MG63 (cell line): ENCODE results near the gene SUFU. TPM values are rescaled to one million over a fixed set of nuclear protein-coding genes. Genes with fewer than 3 reads are reported as not detected.

Experiments used
- DNase-seq: peaks from one replicate; pipeline ENCODE4 v3.0.0-alpha.2; 2020
- H3K27me3 ChIP-seq: fragments of 250-450 bp; sonication (Bioruptor Pico); 2 replicates; pipeline ENCODE4 v1.5.1; 2020; ENCODE audit warnings: mild to moderate bottlenecking, moderate library complexity
- H3K36me3 ChIP-seq: fragments of 250-450 bp; sonication (Bioruptor Pico); 2 replicates; pipeline ENCODE4 v1.5.1; 2020; ENCODE audit warnings: mild to moderate bottlenecking, moderate library complexity
- H3K4me3 ChIP-seq: fragments of 250-450 bp; sonication (Bioruptor Pico); 2 replicates; pipeline ENCODE4 v1.5.1; 2020; ENCODE audit warnings: mild to moderate bottlenecking, moderate library complexity
- H3K9me3 ChIP-seq: fragments of 250-450 bp; sonication (Bioruptor Pico); 2 replicates; pipeline ENCODE4 v1.5.1; 2020; ENCODE audit warnings: mild to moderate bottlenecking, moderate library complexity
- total RNA-seq: library from RNA; depleted of rRNA; stranded (reverse); fragments of >200 nt; shearing (Covaris generic); gene quantifications from 2 replicates; pipeline ENCODE4 v1.2.3, GENCODE V29; 2014; ENCODE audit warnings: low replicate concordance

SUFU gene
- total RNA-seq, 1 experiment from 2014 or later, result 2.0 TPM

GRCh38 chr10:102644066-102644645, 140.4 kb downstream of the SUFU start, which contains the start of gene TRIM8:
TRIM8 (plus strand) TSS chr10:102644479; CDS start chr10:102644618, 139 bp downstream.
- Histone ChIP-seq H3K27me3 (no peaks in the 10 kb centered on the region), H3K4me3 (peak within 1 kb of the TSS; percentile 79), H3K36me3 (peaks cover 26% of the 10 kb centered on the region), H3K9me3 (no peaks in the 10 kb centered on the region)
- peak; percentile 55 for DNase-seq

GRCh38 chr10:102644646-102645387, 141.0 kb downstream of the SUFU start:
- peaks cover 26% of the 10 kb centered on the region for H3K36me3 ChIP-seq
- peak overlapping the region; percentile 79 for H3K4me3 ChIP-seq
- peak; percentile 84 for DNase-seq
- no peaks in the 10 kb centered on the region for H3K9me3 ChIP-seq
- H3K27me3 ChIP-seq, result no peaks in the 10 kb centered on the region

GRCh38 chr10:102645388-102645740, 141.6 kb downstream of the SUFU start:
- no peaks in the 10 kb centered on the region for H3K9me3 ChIP-seq
- H3K27me3 ChIP-seq, result no peaks in the 10 kb centered on the region
- peak; percentile 56 for DNase-seq
- peaks cover 26% of the 10 kb centered on the region for H3K36me3 ChIP-seq
- H3K4me3 ChIP-seq, result peak overlapping the region; percentile 79

- peaks cover 26% of the 10 kb centered on the region for H3K36me3 ChIP-seq
These were observed 142.2 kb downstream of the SUFU start for GRCh38 chr10:102645741-102646609.

GRCh38 chr10:102646610-102647442, 143.1 kb downstream of the SUFU start:
- Histone ChIP-seq H3K9me3 (no peaks in the 10 kb centered on the region), H3K36me3 (peaks cover 26% of the 10 kb centered on the region), H3K27me3 (no peaks in the 10 kb centered on the region), H3K4me3 (peak overlapping the region; percentile 79)
- no peak for DNase-seq

More at GRCh38 chr10:102645741-102646609, 142.2 kb downstream of the SUFU start:
- Histone ChIP-seq H3K9me3 (no peaks in the 10 kb centered on the region), H3K27me3 (no peaks in the 10 kb centered on the region), H3K4me3 (peak overlapping the region; percentile 79)
- peak; percentile 93 for DNase-seq

GRCh38 chr10:102647443-102648268, 143.9 kb downstream of the SUFU start:
- Histone ChIP-seq H3K36me3 (peaks cover 26% of the 10 kb centered on the region), H3K4me3 (no peak overlapping the region), H3K27me3 (no peaks in the 10 kb centered on the region), H3K9me3 (no peaks in the 10 kb centered on the region)
- no peak for DNase-seq

- no peak for DNase-seq
- H3K36me3 ChIP-seq, result peaks cover 26% of the 10 kb centered on the region
- H3K9me3 ChIP-seq, result no peaks in the 10 kb centered on the region
- no peak overlapping the region for H3K4me3 ChIP-seq
- no peaks in the 10 kb centered on the region for H3K27me3 ChIP-seq
These were observed 144.6 kb downstream of the SUFU start for GRCh38 chr10:102648269-102648888.

GRCh38 chr10:102648889-102649796, 145.4 kb downstream of the SUFU start:
- H3K27me3 ChIP-seq, result no peaks in the 10 kb centered on the region
- H3K4me3 ChIP-seq, result no peak overlapping the region
- DNase-seq, result no peak
- no peaks in the 10 kb centered on the region for H3K9me3 ChIP-seq
- H3K36me3 ChIP-seq, result peaks cover 34% of the 10 kb centered on the region

- Histone ChIP-seq H3K36me3 (peaks cover 30% of the 10 kb centered on the region), H3K27me3 (no peaks in the 10 kb centered on the region), H3K4me3 (no peak overlapping the region), H3K9me3 (no peaks in the 10 kb centered on the region)
- DNase-seq, result no peak
These were observed 146.3 kb downstream of the SUFU start for GRCh38 chr10:102649797-102650654.

- Histone ChIP-seq H3K36me3 (peaks cover 26% of the 10 kb centered on the region), H3K4me3 (no peak overlapping the region), H3K9me3 (no peaks in the 10 kb centered on the region), H3K27me3 (no peaks in the 10 kb centered on the region)
- DNase-seq, result no peak
These were observed 147.1 kb downstream of the SUFU start for GRCh38 chr10:102650655-102651454.

- peaks cover 25% of the 10 kb centered on the region for H3K36me3 ChIP-seq
- H3K9me3 ChIP-seq, result no peaks in the 10 kb centered on the region
- H3K27me3 ChIP-seq, result no peaks in the 10 kb centered on the region
- DNase-seq, result no peak
- no peak overlapping the region for H3K4me3 ChIP-seq
These were observed 147.8 kb downstream of the SUFU start for GRCh38 chr10:102651455-102652169.

GRCh38 chr10:102652170-102652916, 148.6 kb downstream of the SUFU start:
- Histone ChIP-seq H3K27me3 (no peaks in the 10 kb centered on the region), H3K9me3 (no peaks in the 10 kb centered on the region), H3K36me3 (peaks cover 21% of the 10 kb centered on the region), H3K4me3 (no peak overlapping the region)
- no peak for DNase-seq
